ENCODE measurements around the gene KEAP1. TPM values are rescaled to one million over a fixed set of nuclear protein-coding genes. Genes with fewer than 3 reads are reported as not detected.

KEAP1 gene
- total and polyA plus RNA-seq, 2 of the 13 experiments (the other 11 are each of a cell fraction or from before 2014, with no cell fraction given), result 56.7 to 72.9 TPM

GRCh38 chr19:10502524-10503001 lies 593 bp downstream of the KEAP1 start (continued):
- TF ChIP-seq ZNF207 (IDR thresholded peaks at IDR 0.05; ENCODE audit: borderline replicate concordance) (no peak), ZNF234 (CRISPR knock-in tag; conservative IDR thresholded peaks at IDR 0.05) (no peak; the same call in 1 of the 2 replicates), HNRNPLL (IDR thresholded peaks at IDR 0.05; ENCODE audit: low read depth, low read length, poor library complexity, severe bottlenecking) (peak; percentile 68), MLX (CRISPR knock-in tag; IDR thresholded peaks at IDR 0.05) (no peak), CCDC6 (CRISPR knock-in tag; IDR thresholded peaks at IDR 0.05) (peak; percentile 81; the same call in 1 of the 2 replicates), KDM5A (IDR thresholded peaks at IDR 0.05; ENCODE audit: borderline replicate concordance, low read length) (no peak), ZNF691 (CRISPR knock-in tag; IDR thresholded peaks at IDR 0.05; ENCODE audit: borderline replicate concordance, low read depth) (peak; percentile 76), ZNF878 (CRISPR knock-in tag; IDR thresholded peaks at IDR 0.05) (no peak), ZNF83 (CRISPR knock-in tag; IDR thresholded peaks at IDR 0.05; ENCODE audit: borderline replicate concordance) (no peak), ZNF557 (CRISPR knock-in tag; IDR thresholded peaks at IDR 0.05) (no peak), RELA (CRISPR knock-in tag; IDR thresholded peaks at IDR 0.05) (no peak), AGO2 (optimal IDR thresholded peaks at IDR 0.05; ENCODE audit: low read depth, low read length) (peak; percentile 87), ZNF792 (CRISPR knock-in tag; IDR thresholded peaks at IDR 0.05) (no peak), NBN (conservative IDR thresholded peaks at IDR 0.05) (no peak), GMEB1 (CRISPR knock-in tag; IDR thresholded peaks at IDR 0.05; ENCODE audit: borderline replicate concordance) (peak; percentile 77), ZKSCAN1 (IDR thresholded peaks at IDR 0.05; ENCODE audit: low read length) (no peak), PITX1 (CRISPR knock-in tag; IDR thresholded peaks at IDR 0.05) (no peak), RFXAP (CRISPR knock-in tag; IDR thresholded peaks at IDR 0.05; ENCODE audit: borderline replicate concordance) (no peak), NFIB (CRISPR knock-in tag; IDR thresholded peaks at IDR 0.05; ENCODE audit: borderline replicate concordance) (no peak), ZNF563 (CRISPR knock-in tag; IDR thresholded peaks at IDR 0.05) (no peak), ZNF629 (CRISPR knock-in tag; conservative IDR thresholded peaks at IDR 0.05) (no peak), ZNF549 (CRISPR knock-in tag; IDR thresholded peaks at IDR 0.05) (no peak), MTA3 (CRISPR knock-in tag; IDR thresholded peaks at IDR 0.05) (no peak), HOXA3 (CRISPR knock-in tag; IDR thresholded peaks at IDR 0.05) (peak; percentile 97), NFYB (CRISPR knock-in tag; IDR thresholded peaks at IDR 0.05) (peak; percentile 23; the same call in 1 of the 2 replicates), ZNF550 (CRISPR knock-in tag; IDR thresholded peaks at IDR 0.05; ENCODE audit: borderline replicate concordance) (no peak), DNMT3B (CRISPR knock-in tag; conservative IDR thresholded peaks at IDR 0.05) (no peak), ZFP90 (CRISPR knock-in tag; IDR thresholded peaks at IDR 0.05; ENCODE audit: borderline replicate concordance) (no peak; the same call in 1 of the 2 replicates)
- TF ChIP-seq, protein P1, sequence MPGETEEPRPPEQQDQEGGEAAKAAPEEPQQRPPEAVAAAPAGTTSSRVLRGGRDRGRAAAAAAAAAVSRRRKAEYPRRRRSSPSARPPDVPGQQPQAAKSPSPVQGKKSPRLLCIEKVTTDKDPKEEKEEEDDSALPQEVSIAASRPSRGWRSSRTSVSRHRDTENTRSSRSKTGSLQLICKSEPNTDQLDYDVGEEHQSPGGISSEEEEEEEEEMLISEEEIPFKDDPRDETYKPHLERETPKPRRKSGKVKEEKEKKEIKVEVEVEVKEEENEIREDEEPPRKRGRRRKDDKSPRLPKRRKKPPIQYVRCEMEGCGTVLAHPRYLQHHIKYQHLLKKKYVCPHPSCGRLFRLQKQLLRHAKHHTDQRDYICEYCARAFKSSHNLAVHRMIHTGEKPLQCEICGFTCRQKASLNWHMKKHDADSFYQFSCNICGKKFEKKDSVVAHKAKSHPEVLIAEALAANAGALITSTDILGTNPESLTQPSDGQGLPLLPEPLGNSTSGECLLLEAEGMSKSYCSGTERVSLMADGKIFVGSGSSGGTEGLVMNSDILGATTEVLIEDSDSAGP (CRISPR knock-in tag; IDR thresholded peaks at IDR 0.05; ENCODE audit: borderline replicate concordance), result peak; percentile 50; the same call in 1 of the 2 replicates

Measured in HepG2 (cell line).